WTC11 (cell line): ENCODE data around the gene PLSCR5. TPM values are rescaled to one million over a fixed set of nuclear protein-coding genes. Genes with fewer than 3 reads are reported as not detected.

Source experiments
- ATAC-seq: fragments of 200-7000 bp; cut with Tn5 transposase; 2 replicates; pipeline ENCODE4 v1.10.0; 2021; ENCODE audit warnings: mild to moderate bottlenecking, moderate library complexity
- CTCF ChIA-PET: fragments of 300-600 bp; sonication (Branson Sonifier 250); formaldehyde crosslinking; loops from one replicate; lab custom pipeline; 2021; ENCODE audit warnings: antibody characterized with exemption; lab: Charles Lee
- POLR2A ChIA-PET: fragments of 350-600 bp; sonication (Branson Sonifier 250); formaldehyde crosslinking; loops from one replicate; lab custom pipeline; 2021; ENCODE audit warnings: antibody characterized with exemption; lab: Charles Lee
- DNase-seq: peaks from one replicate; pipeline ENCODE4 v3.0.0; 2021; ENCODE audit warnings: low spot score
- H3K27ac Mint-ChIP-seq: 2 replicates; pipeline ENCODE4 v1.8.0; 2021; ENCODE audit warnings: mixed read lengths
- H3K27me3 Mint-ChIP-seq: 2 replicates; pipeline ENCODE4 v1.8.0; 2021; ENCODE audit warnings: low read depth, mild to moderate bottlenecking, moderate library complexity, mixed read lengths
- H3K36me3 Mint-ChIP-seq: 2 replicates; pipeline ENCODE4 v1.8.0; 2021; ENCODE audit warnings: mixed read lengths
- H3K4me1 Mint-ChIP-seq: 2 replicates; pipeline ENCODE4 v1.8.0; 2022; ENCODE audit warnings: mixed read lengths
- H3K4me3 Mint-ChIP-seq: 2 replicates; pipeline ENCODE4 v1.8.0; 2021; ENCODE audit warnings: mild to moderate bottlenecking, moderate library complexity, mixed read lengths
- H3K9me3 Mint-ChIP-seq: 2 replicates; pipeline ENCODE4 v1.8.0; 2021; ENCODE audit warnings: mixed read lengths
- AR ChIP-seq: fragments of 250-450 bp; sonication (Bioruptor Pico); IDR thresholded peaks from 2 replicates; pipeline ENCODE4 v1.9.0; 2021; ENCODE audit warnings: mild to moderate bottlenecking
- GABPB1 ChIP-seq: sonication (generic); formaldehyde crosslinking; IDR thresholded peaks from 2 replicates; pipeline ENCODE4 v1.8.1; 2023; ENCODE audit warnings: mild to moderate bottlenecking, missing genetic modification reagents
- GTF2I ChIP-seq: fragments of 250-450 bp; sonication (Bioruptor Pico); conservative IDR thresholded peaks from 2 replicates; pipeline ENCODE4 v1.4.0; 2021; ENCODE audit warnings: mild to moderate bottlenecking
- IRF1 ChIP-seq: sonication (generic); formaldehyde crosslinking; IDR thresholded peaks from 2 replicates; pipeline ENCODE4 v1.8.0; 2023; ENCODE audit warnings: missing genetic modification reagents
- JAZF1 ChIP-seq: fragments of 250-450 bp; sonication (Bioruptor Pico); IDR thresholded peaks from 2 replicates; pipeline ENCODE4 v1.9.0; 2021; ENCODE audit warnings: moderate library complexity, mild to moderate bottlenecking, inconsistent platforms
- NR1H2 ChIP-seq: sonication (generic); formaldehyde crosslinking; IDR thresholded peaks from 2 replicates; pipeline ENCODE4 v1.9.0; 2021; ENCODE audit warnings: mild to moderate bottlenecking, moderate library complexity, missing genetic modification reagents
- NR2C2 ChIP-seq: sonication (generic); formaldehyde crosslinking; IDR thresholded peaks from 2 replicates; pipeline ENCODE4 v1.8.0; 2022; ENCODE audit warnings: mild to moderate bottlenecking, missing genetic modification reagents
- RORB ChIP-seq: fragments of 250-450 bp; sonication (Bioruptor Pico); IDR thresholded peaks from 2 replicates; pipeline ENCODE4 v1.9.0; 2021; ENCODE audit warnings: mild to moderate bottlenecking
- TEAD4 ChIP-seq: sonication (generic); formaldehyde crosslinking; IDR thresholded peaks from 2 replicates; pipeline ENCODE4 v1.8.0; 2022; ENCODE audit warnings: mild to moderate bottlenecking, missing genetic modification reagents
- USF2 ChIP-seq: sonication (generic); formaldehyde crosslinking; IDR thresholded peaks from 2 replicates; pipeline ENCODE4 v1.8.1; 2023; ENCODE audit warnings: mild to moderate bottlenecking, missing genetic modification reagents, moderate library complexity
- ZNF121 ChIP-seq: sonication (generic); formaldehyde crosslinking; IDR thresholded peaks from 2 replicates; pipeline ENCODE4 v1.8.0; 2023; ENCODE audit warnings: missing genetic modification reagents
- total RNA-seq: library from RNA; stranded (reverse); gene quantifications from 3 replicates; pipeline ENCODE4 v1.2.3, GENCODE V29; 2021
- TF ChIP-seq, protein P1 (sequence below): sonication (generic); formaldehyde crosslinking; IDR thresholded peaks from 2 replicates; pipeline ENCODE4 v1.8.1; 2022; ENCODE audit warnings: low read depth, mild to moderate bottlenecking, moderate library complexity, missing genetic modification reagents, borderline replicate concordance
- TF ChIP-seq, protein P2 (sequence below): sonication (generic); formaldehyde crosslinking; IDR thresholded peaks from 2 replicates; pipeline ENCODE4 v1.8.1; 2023; ENCODE audit warnings: mild to moderate bottlenecking, missing genetic modification reagents, moderate library complexity
- TF ChIP-seq, protein P3 (sequence below): fragments of 250-450 bp; sonication (Bioruptor Pico); IDR thresholded peaks from 2 replicates; pipeline ENCODE4 v2.1.2; 2022; ENCODE audit warnings: mild to moderate bottlenecking, moderate library complexity
- TF ChIP-seq, protein P4 (sequence below): sonication (generic); formaldehyde crosslinking; IDR thresholded peaks from 2 replicates; pipeline ENCODE4 v1.8.0; 2023; ENCODE audit warnings: mild to moderate bottlenecking, missing genetic modification reagents
- TF ChIP-seq, protein P5 (sequence below): sonication (generic); formaldehyde crosslinking; IDR thresholded peaks from 2 replicates; pipeline ENCODE4 v1.8.1; 2023; ENCODE audit warnings: mild to moderate bottlenecking, missing genetic modification reagents

PLSCR5 gene
- total RNA-seq, 1 experiment from 2014 or later = not detected

DNA sequence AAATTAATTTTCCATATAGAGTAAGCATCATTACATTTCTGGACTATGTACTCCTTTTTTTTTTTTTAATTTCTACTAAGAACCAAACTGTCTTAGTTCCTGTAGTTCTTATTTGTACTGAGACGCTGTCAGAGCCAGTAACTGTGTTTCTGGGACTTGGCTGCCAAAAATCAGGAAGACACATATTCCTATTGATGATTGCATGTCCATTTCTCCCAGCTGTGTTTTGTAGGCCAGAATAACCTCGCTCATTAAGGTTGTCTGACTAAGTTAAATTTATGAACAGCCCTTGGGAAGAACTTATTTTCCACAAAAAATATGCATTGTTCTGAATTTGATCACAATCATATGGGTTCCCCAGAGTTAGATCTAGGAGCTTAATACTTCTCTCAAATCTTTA is 29.5 kb downstream of the PLSCR5 start:
- ATAC-seq (no peak), DNase-seq (no peak)
- POLR2A ChIA-PET = no interaction called here
- Mint-ChIP-seq H3K9me3 (peaks cover under 1% of the 10 kb centered on the region; the same call in 1 of the 2 replicates), H3K27me3 (no peaks in the 10 kb centered on the region), H3K4me3 (no peak overlapping the region), H3K27ac (no peak overlapping the region)
- TF ChIP-seq USF2 (no peak), ZNF121 (CRISPR knock-in tag) (no peak)
- TF ChIP-seq, all 79 proteins: peak for 0
- H3K4me1 Mint-ChIP-seq = peaks cover 14% of the 10 kb centered on the region
- CTCF ChIA-PET = interaction anchor here (1.8 kb wide), 1 partner anchor 31 kb away, joined by 3 read pairs; the partner anchor contains the start of gene PLSCR1
- H3K36me3 Mint-ChIP-seq = no peaks in the 10 kb centered on the region

GRCh38 chr3:146574173-146574572 is 31.0 kb downstream of the PLSCR5 start:
- H3K4me1 Mint-ChIP-seq = peaks cover 12% of the 10 kb centered on the region
- H3K4me3 Mint-ChIP-seq = no peak overlapping the region
- CTCF ChIA-PET = interaction anchor here (1.8 kb wide), 1 partner anchor 29 kb away, joined by 3 read pairs; the partner anchor contains the start of gene PLSCR1
- DNase-seq (no peak), ATAC-seq (no peak)
- H3K36me3 Mint-ChIP-seq = no peaks in the 10 kb centered on the region
- H3K27ac Mint-ChIP-seq = no peak overlapping the region
- TF ChIP-seq GTF2I (CRISPR knock-in tag) (no peak), NR1H2 (CRISPR knock-in tag) (no peak), GABPB1 (CRISPR knock-in tag) (no peak), IRF1 (CRISPR knock-in tag) (no peak), RORB (no peak), TEAD4 (CRISPR knock-in tag) (no peak), JAZF1 (no peak), AR (CRISPR knock-in tag) (no peak), NR2C2 (CRISPR knock-in tag) (no peak)
- TF ChIP-seq, protein P1, sequence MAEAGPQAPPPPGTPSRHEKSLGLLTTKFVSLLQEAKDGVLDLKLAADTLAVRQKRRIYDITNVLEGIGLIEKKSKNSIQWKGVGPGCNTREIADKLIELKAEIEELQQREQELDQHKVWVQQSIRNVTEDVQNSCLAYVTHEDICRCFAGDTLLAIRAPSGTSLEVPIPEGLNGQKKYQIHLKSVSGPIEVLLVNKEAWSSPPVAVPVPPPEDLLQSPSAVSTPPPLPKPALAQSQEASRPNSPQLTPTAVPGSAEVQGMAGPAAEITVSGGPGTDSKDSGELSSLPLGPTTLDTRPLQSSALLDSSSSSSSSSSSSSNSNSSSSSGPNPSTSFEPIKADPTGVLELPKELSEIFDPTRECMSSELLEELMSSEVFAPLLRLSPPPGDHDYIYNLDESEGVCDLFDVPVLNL = no peak
- TF ChIP-seq, protein P2, sequence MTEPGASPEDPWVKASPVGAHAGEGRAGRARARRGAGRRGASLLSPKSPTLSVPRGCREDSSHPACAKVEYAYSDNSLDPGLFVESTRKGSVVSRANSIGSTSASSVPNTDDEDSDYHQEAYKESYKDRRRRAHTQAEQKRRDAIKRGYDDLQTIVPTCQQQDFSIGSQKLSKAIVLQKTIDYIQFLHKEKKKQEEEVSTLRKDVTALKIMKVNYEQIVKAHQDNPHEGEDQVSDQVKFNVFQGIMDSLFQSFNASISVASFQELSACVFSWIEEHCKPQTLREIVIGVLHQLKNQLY (CRISPR knock-in tag) = no peak
- TF ChIP-seq, protein P3, sequence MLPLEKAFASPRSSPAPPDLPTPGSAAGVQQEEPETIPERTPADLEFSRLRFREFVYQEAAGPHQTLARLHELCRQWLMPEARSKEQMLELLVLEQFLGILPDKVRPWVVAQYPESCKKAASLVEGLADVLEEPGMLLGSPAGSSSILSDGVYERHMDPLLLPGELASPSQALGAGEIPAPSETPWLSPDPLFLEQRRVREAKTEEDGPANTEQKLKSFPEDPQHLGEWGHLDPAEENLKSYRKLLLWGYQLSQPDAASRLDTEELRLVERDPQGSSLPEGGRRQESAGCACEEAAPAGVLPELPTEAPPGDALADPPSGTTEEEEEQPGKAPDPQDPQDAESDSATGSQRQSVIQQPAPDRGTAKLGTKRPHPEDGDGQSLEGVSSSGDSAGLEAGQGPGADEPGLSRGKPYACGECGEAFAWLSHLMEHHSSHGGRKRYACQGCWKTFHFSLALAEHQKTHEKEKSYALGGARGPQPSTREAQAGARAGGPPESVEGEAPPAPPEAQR (CRISPR knock-in tag) = no peak
- TF ChIP-seq, protein P4, sequence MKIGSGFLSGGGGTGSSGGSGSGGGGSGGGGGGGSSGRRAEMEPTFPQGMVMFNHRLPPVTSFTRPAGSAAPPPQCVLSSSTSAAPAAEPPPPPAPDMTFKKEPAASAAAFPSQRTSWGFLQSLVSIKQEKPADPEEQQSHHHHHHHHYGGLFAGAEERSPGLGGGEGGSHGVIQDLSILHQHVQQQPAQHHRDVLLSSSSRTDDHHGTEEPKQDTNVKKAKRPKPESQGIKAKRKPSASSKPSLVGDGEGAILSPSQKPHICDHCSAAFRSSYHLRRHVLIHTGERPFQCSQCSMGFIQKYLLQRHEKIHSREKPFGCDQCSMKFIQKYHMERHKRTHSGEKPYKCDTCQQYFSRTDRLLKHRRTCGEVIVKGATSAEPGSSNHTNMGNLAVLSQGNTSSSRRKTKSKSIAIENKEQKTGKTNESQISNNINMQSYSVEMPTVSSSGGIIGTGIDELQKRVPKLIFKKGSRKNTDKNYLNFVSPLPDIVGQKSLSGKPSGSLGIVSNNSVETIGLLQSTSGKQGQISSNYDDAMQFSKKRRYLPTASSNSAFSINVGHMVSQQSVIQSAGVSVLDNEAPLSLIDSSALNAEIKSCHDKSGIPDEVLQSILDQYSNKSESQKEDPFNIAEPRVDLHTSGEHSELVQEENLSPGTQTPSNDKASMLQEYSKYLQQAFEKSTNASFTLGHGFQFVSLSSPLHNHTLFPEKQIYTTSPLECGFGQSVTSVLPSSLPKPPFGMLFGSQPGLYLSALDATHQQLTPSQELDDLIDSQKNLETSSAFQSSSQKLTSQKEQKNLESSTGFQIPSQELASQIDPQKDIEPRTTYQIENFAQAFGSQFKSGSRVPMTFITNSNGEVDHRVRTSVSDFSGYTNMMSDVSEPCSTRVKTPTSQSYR = no peak
- TF ChIP-seq, protein P5, sequence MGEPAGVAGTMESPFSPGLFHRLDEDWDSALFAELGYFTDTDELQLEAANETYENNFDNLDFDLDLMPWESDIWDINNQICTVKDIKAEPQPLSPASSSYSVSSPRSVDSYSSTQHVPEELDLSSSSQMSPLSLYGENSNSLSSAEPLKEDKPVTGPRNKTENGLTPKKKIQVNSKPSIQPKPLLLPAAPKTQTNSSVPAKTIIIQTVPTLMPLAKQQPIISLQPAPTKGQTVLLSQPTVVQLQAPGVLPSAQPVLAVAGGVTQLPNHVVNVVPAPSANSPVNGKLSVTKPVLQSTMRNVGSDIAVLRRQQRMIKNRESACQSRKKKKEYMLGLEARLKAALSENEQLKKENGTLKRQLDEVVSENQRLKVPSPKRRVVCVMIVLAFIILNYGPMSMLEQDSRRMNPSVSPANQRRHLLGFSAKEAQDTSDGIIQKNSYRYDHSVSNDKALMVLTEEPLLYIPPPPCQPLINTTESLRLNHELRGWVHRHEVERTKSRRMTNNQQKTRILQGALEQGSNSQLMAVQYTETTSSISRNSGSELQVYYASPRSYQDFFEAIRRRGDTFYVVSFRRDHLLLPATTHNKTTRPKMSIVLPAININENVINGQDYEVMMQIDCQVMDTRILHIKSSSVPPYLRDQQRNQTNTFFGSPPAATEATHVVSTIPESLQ (CRISPR knock-in tag) = no peak
- TF ChIP-seq, all 79 proteins: peak for 0
- Mint-ChIP-seq H3K27me3 (no peaks in the 10 kb centered on the region), H3K9me3 (no peaks in the 10 kb centered on the region)
- POLR2A ChIA-PET = no interaction called here
